RWPE1 (cell line): ENCODE results near the gene CCDC61.

Experiments
- CTCF ChIA-PET: fragments of 350-600 bp; sonication (Branson Sonifier 250); formaldehyde crosslinking; extraction: SDS; loops from one replicate; lab custom pipeline; 2021; lab: Yijun Ruan, JAX
- POLR2A ChIA-PET: fragments of 400-600 bp; formaldehyde crosslinking; extraction: SDS; loops from one replicate; lab custom pipeline; 2020; ENCODE audit warnings: antibody characterized with exemption; ENCODE audit not compliant: low non-redundant PET; lab: Yijun Ruan, JAX
- DNase-seq: peaks from one replicate; pipeline ENCODE4 v3.0.0; 2012; ENCODE audit warnings: low spot score
- H3K27ac ChIP-seq: fragments of 450-650 bp; 2 replicates; pipeline ENCODE4 v1.5.1; 2017
- TF ChIP-seq, protein P1 (sequence below): fragments of 450-650 bp; conservative IDR thresholded peaks from 2 replicates; pipeline ENCODE4 v1.5.1; 2017; ENCODE audit warnings: low read depth, mild to moderate bottlenecking

The CCDC61 gene

DNA sequence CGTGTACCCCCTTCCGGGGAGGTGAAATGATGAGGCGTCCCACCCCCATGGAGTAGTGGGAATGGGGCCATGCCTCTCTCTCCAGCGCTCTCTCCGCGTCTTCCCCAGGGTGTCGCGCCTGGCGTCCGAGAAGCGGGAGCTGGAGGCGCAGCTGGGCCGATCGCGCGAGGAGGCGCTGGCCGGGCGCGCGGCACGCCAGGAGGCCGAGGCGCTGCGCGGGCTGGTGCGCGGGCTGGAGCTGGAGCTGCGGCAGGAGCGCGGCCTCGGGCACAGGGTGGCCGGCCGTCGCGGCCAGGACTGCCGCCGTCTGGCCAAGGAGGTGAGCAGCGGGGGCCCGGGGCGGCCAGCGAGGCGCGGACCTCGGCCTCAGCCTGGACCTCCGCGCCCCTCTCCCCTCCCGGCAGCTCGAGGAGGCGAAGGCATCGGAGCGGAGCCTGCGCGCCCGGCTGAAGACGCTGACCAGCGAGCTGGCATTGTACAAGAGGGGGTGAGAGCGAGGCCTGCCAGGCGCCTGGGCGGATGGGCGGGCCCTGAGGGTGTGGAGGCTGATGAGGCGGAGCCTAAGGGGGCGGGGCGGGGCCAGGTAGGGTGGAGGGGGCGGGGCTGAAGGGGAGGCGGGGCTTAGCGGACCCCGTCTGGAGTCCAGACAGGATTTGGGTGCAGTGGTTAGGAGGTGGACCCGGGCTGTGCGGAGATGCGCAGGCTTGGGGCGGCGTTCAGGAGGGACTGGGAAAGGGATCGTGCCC lies 19.8 kb downstream of the CCDC61 start:
- POLR2A ChIA-PET, result no interaction called here
- peak; percentile 82 for DNase-seq
- CTCF ChIA-PET, result interaction anchor here (0.6 to 0.9 kb wide), 3 partner anchors 19 to 334 kb away, joined by 3 read pairs; no protein-coding TSS in a partner anchor
- H3K27ac ChIP-seq, result peak overlapping the region; percentile 57
- TF ChIP-seq, protein P1, sequence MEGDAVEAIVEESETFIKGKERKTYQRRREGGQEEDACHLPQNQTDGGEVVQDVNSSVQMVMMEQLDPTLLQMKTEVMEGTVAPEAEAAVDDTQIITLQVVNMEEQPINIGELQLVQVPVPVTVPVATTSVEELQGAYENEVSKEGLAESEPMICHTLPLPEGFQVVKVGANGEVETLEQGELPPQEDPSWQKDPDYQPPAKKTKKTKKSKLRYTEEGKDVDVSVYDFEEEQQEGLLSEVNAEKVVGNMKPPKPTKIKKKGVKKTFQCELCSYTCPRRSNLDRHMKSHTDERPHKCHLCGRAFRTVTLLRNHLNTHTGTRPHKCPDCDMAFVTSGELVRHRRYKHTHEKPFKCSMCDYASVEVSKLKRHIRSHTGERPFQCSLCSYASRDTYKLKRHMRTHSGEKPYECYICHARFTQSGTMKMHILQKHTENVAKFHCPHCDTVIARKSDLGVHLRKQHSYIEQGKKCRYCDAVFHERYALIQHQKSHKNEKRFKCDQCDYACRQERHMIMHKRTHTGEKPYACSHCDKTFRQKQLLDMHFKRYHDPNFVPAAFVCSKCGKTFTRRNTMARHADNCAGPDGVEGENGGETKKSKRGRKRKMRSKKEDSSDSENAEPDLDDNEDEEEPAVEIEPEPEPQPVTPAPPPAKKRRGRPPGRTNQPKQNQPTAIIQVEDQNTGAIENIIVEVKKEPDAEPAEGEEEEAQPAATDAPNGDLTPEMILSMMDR, result no peak

DNA sequence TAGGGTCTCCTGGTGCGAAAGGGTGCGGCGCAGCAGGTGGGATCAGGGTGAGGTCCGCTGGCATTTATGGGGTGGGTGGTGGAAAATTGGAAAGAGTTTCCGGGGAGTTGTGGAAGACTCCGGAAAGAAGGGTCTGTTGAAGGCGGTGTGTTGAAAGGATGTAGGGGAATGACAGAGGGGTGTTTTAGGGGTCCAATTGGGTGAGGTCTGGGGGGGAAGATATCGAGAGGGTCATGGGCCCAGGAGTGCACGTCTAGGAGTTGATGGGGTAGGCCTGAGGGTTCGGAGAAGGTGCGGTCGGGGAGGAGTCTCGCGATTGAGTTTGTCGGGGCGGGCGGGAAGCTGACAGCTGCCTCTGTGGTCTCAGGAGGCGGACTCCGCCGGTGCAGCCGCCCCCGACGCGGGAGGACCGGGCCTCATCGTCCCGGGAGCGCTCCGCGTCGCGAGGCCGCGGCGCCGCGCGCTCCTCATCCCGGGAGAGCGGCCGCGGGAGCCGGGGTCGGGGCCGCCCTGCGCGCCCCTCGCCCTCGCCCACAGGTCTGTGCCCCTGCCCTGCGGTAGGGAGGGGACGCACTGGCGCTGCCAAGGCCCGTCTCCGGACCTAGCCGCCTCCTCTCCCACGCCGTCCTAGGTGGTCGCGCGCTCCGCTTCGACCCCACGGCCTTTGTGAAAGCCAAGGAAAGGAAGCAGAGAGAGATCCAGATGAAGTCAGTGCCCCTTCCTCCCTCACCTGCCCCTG lies 20.6 kb downstream of the CCDC61 start:
- CTCF ChIA-PET, result interaction anchor here (0.5 to 1.5 kb wide), 7 partner anchors 13 to 335 kb away, joined by 3 to 11 read pairs (median 3); no protein-coding TSS in a partner anchor
- POLR2A ChIA-PET, result no interaction called here
- TF ChIP-seq, protein P1, result no peak
- no peak for DNase-seq
- H3K27ac ChIP-seq, result peak overlapping the region; percentile 57

DNA sequence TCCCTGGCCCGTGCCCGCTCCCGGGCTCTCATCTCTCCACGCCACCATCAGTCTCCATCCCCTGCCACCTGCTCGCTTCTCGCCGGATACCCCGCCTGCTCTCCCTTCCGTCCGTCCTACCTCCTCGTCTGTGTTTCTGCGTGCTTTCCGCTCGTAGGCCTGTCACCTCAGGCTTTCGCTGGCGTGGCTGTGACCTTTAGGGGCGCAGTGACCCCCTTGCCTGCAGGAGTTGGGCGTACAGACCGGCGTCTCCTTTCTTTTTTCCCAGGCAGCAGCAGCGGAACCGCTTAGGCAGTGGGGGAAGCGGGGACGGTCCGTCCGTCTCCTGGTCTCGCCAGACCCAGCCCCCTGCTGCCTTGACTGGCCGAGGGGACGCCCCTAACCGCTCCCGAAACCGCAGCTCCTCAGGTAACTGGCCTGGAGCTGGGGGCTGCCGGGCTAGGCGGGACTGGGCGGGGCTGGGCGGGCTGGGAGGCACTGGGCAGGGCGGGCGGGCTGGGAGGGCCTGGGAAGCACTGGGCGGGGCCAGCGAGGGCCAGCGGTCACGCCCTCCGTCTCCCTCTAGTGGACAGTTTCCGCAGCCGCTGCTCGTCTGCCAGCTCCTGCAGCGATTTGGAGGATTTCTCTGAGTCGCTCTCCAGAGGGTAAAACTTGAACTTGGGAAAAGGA lies 21.3 kb downstream of the CCDC61 start:
- POLR2A ChIA-PET, result no interaction called here
- peak overlapping the region; percentile 57 for H3K27ac ChIP-seq
- TF ChIP-seq, protein P1, result peak; percentile 85
- DNase-seq, result peak; percentile 77
- CTCF ChIA-PET, result interaction anchor here (0.5 to 1.5 kb wide), 14 partner anchors 10 to 279 kb away, joined by 3 to 11 read pairs (median 4); no protein-coding TSS in a partner anchor

DNA sequence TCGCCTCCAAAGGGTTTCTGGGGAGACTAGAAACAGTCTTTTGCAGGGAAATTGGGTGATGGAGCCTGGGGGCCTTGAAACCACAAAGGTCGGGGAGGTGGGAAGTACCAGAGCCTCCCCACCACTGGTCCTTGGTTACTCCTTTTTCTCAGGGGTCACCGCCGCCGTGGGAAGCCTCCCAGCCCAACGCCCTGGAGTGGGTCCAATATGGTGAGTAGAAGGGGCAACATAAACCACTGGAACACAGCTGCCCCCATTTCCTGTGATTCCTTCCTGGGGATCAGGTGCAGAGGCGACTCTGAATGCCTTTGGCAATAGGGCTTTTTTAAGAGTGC lies 21.8 kb downstream of the CCDC61 start:
- ChIA-PET POLR2A (no interaction called here), CTCF (interaction anchor here (0.5 to 1.5 kb wide), 13 partner anchors 9 to 469 kb away, joined by 3 to 11 read pairs (median 4); no protein-coding TSS in a partner anchor)
- H3K27ac ChIP-seq, result peak overlapping the region; percentile 57
- TF ChIP-seq, protein P1, result peak; percentile 48
- DNase-seq, result no peak

DNA sequence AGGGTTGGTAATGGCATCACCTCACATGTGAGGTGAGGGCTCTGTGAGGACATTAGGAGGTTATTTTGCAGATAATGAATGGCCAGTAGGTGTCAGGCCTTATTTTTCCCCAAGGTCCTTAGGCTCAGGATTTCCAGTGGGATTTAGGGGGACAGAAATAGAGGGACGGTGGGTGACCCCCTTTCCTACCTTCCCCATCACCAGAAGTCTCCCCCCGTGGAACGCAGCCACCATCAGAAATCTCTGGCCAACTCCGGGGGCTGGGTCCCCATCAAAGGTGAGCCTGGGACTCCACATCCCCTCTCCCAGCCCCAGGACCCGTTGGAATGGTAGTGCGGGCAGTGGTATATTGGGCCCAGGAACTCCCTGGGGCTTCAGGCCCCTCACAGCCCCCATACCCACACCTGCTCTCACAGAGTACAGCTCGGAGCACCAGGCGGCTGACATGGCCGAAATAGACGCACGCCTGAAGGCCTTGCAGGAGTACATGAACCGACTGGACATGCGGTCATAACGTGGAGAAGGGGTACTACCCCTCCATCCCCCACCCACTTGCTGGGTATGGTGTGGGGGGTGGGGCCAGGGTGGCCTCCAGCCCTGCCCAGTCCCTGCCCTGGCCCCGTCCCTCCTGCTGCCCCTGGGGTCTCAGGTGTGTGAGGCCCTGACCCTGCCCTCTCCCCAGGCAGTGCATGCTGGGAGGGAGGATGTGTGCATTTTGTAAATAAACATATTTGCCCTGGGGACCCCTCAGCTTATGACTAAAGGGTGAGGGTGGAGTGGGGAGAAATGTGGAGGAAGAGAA lies 22.8 kb downstream of the CCDC61 start:
- CTCF ChIA-PET, result interaction anchor here (0.5 to 2.8 kb wide), 5 partner anchors 11 to 470 kb away, joined by 3 to 13 read pairs (median 4); no protein-coding TSS in a partner anchor
- TF ChIP-seq, protein P1, result no peak
- POLR2A ChIA-PET, result no interaction called here
- DNase-seq, result no peak
- no peak overlapping the region for H3K27ac ChIP-seq
